Brain microvascular endothelial cell (primary cell): ENCODE data around the gene TACC2.
A peak's percentile ranks its signal among the peaks of the same experiment; 100 is the strongest.

Experiments
- DNase-seq: peaks from one replicate; pipeline ENCODE4 v3.0.0-alpha.2; 2020
- H3K27ac ChIP-seq: fragments of 250-450 bp; sonication (Bioruptor Pico); 2 replicates; pipeline ENCODE4 v1.5.1; 2020; ENCODE audit warnings: mild to moderate bottlenecking, moderate library complexity
- H3K27me3 ChIP-seq: fragments of 250-450 bp; sonication (Bioruptor Pico); replicated peaks from 2 replicates; pipeline ENCODE4 v1.5.1; 2020; ENCODE audit warnings: mild to moderate bottlenecking
- H3K36me3 ChIP-seq: fragments of 250-450 bp; sonication (Bioruptor Pico); replicated peaks from 2 replicates; pipeline ENCODE4 v1.5.1; 2020; ENCODE audit warnings: mild to moderate bottlenecking
- H3K4me3 ChIP-seq: 2 replicates; pipeline ENCODE4 v1.5.1; 2011; ENCODE audit warnings: low read depth, mild to moderate bottlenecking, control low read depth, low read length, moderate library complexity
- CTCF ChIP-seq: IDR thresholded peaks from 2 replicates; pipeline ENCODE4 v1.5.1; 2011; ENCODE audit warnings: low read depth, mild to moderate bottlenecking, moderate library complexity, low read length, control low read depth, inconsistent platforms; ENCODE audit errors: missing control alignments
- in situ Hi-C: cut with HindIII; loops from 2 replicates; pipeline ENCODE4 v1.10.0; 2017; ENCODE audit warnings: low sequenced_read_pairs, low pct_ligation_motif_present

TACC2 gene, protein sequence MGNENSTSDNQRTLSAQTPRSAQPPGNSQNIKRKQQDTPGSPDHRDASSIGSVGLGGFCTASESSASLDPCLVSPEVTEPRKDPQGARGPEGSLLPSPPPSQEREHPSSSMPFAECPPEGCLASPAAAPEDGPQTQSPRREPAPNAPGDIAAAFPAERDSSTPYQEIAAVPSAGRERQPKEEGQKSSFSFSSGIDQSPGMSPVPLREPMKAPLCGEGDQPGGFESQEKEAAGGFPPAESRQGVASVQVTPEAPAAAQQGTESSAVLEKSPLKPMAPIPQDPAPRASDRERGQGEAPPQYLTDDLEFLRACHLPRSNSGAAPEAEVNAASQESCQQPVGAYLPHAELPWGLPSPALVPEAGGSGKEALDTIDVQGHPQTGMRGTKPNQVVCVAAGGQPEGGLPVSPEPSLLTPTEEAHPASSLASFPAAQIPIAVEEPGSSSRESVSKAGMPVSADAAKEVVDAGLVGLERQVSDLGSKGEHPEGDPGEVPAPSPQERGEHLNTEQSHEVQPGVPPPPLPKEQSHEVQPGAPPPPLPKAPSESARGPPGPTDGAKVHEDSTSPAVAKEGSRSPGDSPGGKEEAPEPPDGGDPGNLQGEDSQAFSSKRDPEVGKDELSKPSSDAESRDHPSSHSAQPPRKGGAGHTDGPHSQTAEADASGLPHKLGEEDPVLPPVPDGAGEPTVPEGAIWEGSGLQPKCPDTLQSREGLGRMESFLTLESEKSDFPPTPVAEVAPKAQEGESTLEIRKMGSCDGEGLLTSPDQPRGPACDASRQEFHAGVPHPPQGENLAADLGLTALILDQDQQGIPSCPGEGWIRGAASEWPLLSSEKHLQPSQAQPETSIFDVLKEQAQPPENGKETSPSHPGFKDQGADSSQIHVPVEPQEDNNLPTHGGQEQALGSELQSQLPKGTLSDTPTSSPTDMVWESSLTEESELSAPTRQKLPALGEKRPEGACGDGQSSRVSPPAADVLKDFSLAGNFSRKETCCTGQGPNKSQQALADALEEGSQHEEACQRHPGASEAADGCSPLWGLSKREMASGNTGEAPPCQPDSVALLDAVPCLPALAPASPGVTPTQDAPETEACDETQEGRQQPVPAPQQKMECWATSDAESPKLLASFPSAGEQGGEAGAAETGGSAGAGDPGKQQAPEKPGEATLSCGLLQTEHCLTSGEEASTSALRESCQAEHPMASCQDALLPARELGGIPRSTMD (N-terminal part only)

DNA sequence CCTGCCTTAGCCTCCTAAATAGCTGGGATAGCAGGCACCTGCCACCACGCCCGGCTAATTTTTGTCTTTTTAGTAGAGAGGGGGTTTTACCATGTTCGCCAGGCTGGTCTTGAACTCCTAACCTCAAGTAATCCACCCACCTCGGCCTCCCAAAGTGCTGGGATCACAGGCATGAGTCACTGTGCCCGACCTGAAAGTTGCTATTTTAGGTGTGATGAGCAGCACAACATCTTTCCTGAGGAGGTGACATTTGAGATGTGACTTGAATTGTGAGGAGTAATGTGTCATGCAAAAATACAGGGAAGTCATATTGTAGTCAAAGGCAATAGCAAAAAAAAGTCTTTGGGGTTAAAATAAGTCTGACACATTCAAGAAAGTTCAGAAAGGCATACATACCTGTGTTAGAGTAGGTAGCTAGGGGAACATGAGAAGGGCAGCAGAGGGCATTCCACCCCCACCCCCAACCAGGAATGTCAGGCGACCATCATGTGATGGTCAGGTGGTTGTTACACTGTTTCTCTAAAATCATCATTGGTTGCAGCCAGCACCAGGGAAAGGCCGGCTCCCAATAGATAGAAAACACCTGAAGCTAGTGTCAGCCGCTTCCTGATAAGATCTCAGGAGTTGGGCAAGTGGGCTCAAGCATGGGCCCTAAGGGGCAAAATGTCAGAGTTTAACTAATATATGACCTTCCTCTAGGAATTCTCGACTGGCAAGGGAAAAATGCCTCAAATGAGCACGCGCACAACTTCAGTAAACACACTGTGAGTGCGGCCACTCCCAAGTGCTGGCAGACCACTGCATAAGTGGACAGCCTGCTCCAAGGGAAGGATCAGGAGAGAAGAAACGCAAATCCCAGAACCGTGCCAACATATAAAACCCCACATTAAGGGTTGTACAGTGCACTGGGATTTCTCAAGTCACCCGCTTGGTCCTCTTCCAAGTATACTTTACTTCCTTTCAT lies at the start of gene TACC2:
Gene TACC2 (plus strand): TSS at position 803 of the 964 bp plus-strand sequence. CDS start 32,819 bp downstream, outside the sequence.
- no peak within 1 kb of the TSS for H3K27ac ChIP-seq
- no peak for DNase-seq
- no peaks in the 10 kb centered on the region for H3K36me3 ChIP-seq
- H3K27me3 ChIP-seq, result no peaks in the 10 kb centered on the region
- no peak within 1 kb of the TSS for H3K4me3 ChIP-seq
- in situ Hi-C loops, result no loop called here
- no peak for TF ChIP-seq CTCF

DNA sequence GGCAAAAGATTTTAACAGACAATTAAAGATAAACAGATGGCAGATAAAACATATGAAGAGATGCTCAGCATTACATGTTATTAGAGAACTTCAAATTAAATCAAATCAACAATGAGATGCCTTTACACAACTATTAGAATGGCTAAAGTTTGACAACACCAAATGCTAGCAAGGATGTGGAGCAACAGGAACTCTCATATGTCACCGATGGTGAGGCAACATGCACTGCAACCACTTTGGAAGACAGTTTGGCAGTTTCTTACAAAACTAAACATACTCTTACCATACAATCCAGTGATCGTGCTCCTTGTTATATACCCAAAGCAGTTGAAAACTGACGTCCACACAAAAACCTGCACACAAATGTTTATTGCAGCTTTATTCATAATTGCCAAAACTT lies 47.4 kb upstream of the TACC2 start:
- DNase-seq, result no peak
- Histone ChIP-seq H3K27ac (no peak overlapping the region), H3K4me3 (no peak overlapping the region), H3K27me3 (no peaks in the 10 kb centered on the region), H3K36me3 (no peaks in the 10 kb centered on the region)
- no peak for TF ChIP-seq CTCF
- in situ Hi-C loops, result no loop called here

DNA sequence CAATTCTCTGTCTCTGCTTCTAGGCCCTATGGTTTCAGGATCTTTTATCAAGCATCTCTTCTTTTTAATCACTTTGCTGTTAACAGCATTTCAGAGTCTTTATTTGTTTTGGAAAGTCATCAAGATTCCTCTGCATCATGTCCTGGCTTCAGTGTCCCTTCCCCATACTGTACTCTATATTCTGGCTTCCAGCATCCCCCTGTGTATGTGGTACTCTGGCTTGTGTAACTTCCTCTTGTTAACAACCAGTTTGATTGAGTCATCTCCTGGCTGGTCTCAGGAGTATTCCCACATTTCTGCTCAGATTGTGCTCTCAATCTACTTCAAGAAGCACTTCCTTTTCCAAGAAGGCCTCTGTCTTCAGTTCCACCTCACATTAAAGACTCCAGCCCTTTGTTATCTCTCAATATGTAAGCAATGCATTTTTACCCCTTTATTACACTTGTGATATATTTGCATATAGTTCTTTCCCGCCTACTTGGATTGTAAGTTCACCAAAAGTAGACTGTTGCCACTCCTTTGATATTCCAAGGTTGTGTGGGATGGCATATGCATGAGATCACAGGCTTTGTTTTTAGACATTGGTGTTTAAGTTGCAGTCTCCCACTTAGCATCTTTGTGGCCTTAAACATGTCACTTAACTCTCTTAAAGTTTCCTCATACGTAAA lies 46.1 kb upstream of the TACC2 start:
- no peak for TF ChIP-seq CTCF
- H3K27me3 ChIP-seq, result no peaks in the 10 kb centered on the region
- H3K27ac ChIP-seq, result peak overlapping the region; percentile 33
- H3K36me3 ChIP-seq, result no peaks in the 10 kb centered on the region
- DNase-seq, result peak; percentile 91
- no peak overlapping the region for H3K4me3 ChIP-seq
- in situ Hi-C loops, result no loop called here

GRCh38 chr10:121947343-121948330 lies 41.3 kb upstream of the TACC2 start:
- Histone ChIP-seq H3K36me3 (no peaks in the 10 kb centered on the region), H3K27ac (no peak overlapping the region), H3K4me3 (no peak overlapping the region), H3K27me3 (no peaks in the 10 kb centered on the region)
- DNase-seq, result peak; percentile 27
- no peak for TF ChIP-seq CTCF
- in situ Hi-C loops, result no loop called here
